ENCODE measurements around the gene GRB2.

- TF ChIP-seq EZH2 (IDR thresholded peaks at IDR 0.05; ENCODE audit: insufficient read depth, poor library complexity, severe bottlenecking), result no peak
- TF ChIP-seq EZH2phosphoT487 (IDR thresholded peaks at IDR 0.05; ENCODE audit: insufficient read depth, low read depth), result no peak
These were observed 63.5 kb downstream of the GRB2 start for GRCh38 chr17:75341784-75342486.

Data from GM23248 (cell line).